ENCODE results near the gene LRRTM3.

LRRTM3 gene

DNA sequence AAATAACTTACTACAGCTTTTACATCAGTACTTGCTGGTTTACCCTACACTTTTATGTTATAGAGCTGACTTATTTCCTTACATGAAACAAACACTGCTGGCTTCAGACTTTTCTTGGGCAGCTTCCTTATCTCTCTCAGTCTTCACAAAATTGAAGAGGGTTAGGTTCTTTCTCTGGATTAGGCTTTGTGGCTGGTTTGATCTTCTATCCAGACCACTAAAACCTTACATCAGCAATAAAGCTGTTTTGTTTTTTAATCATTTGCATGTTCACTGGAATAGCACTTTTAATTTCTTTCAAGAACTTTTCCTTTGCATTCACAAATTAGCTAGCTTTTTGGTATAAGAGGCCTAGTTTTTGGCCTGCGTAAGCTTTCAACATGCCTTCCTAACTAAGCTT is 218.7 kb downstream of the LRRTM3 start:
- DNase-seq, result no peak

Data from hippocampal formation (tissue), 2 donors.